Fibroblast of mammary gland (primary cell): ENCODE data around the gene CHTF18.

ENCODE experiments used
- DNase-seq: peaks from one replicate; pipeline ENCODE4 v3.0.0-alpha.2; 2010; ENCODE audit warnings: low read depth
- H3K4me3 ChIP-seq: 2 replicates; pipeline ENCODE4 v1.5.1; 2011; ENCODE audit warnings: low read depth, mild to moderate bottlenecking, low read length, moderate library complexity; ENCODE audit not compliant: control insufficient read depth
- TF ChIP-seq, protein P1 (sequence below): conservative IDR thresholded peaks from 2 replicates; pipeline ENCODE4 v1.5.1; 2011; ENCODE audit warnings: low read depth, low read length, inconsistent platforms; ENCODE audit not compliant: control insufficient read depth, insufficient read depth

CHTF18 gene

DNA sequence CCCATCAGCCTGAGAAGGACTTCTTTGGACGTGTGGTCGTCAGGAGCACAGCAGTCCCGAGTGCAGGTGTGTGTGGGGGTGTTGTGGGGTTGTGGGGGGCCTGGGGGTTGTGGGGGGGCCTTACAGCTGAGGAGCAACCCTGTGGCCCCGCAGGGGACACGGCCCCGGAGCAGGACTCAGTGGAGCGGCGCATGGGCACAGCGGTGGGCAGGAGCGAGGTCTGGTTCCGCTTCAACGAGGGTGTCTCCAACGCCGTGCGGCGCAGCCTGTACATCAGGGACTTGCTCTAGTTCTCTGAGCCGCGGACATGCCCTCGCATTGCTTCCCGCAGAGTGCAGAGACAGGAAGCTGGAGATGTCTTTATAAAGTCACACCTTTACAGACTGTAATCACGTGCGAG lies 9.3 kb downstream of the CHTF18 start:
- TF ChIP-seq, protein P1, sequence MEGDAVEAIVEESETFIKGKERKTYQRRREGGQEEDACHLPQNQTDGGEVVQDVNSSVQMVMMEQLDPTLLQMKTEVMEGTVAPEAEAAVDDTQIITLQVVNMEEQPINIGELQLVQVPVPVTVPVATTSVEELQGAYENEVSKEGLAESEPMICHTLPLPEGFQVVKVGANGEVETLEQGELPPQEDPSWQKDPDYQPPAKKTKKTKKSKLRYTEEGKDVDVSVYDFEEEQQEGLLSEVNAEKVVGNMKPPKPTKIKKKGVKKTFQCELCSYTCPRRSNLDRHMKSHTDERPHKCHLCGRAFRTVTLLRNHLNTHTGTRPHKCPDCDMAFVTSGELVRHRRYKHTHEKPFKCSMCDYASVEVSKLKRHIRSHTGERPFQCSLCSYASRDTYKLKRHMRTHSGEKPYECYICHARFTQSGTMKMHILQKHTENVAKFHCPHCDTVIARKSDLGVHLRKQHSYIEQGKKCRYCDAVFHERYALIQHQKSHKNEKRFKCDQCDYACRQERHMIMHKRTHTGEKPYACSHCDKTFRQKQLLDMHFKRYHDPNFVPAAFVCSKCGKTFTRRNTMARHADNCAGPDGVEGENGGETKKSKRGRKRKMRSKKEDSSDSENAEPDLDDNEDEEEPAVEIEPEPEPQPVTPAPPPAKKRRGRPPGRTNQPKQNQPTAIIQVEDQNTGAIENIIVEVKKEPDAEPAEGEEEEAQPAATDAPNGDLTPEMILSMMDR = no peak
- no peak overlapping the region for H3K4me3 ChIP-seq
- no peak for DNase-seq

- TF ChIP-seq, protein P1 = no peak
- DNase-seq = no peak
- no peak overlapping the region for H3K4me3 ChIP-seq
Observed at GRCh38 chr16:798666-799065, 10.2 kb downstream of the CHTF18 start.

- H3K4me3 ChIP-seq = no peak overlapping the region
- no peak for DNase-seq
- TF ChIP-seq, protein P1 = no peak
Observed at GRCh38 chr16:799111-799947, 10.9 kb downstream of the CHTF18 start.

DNA sequence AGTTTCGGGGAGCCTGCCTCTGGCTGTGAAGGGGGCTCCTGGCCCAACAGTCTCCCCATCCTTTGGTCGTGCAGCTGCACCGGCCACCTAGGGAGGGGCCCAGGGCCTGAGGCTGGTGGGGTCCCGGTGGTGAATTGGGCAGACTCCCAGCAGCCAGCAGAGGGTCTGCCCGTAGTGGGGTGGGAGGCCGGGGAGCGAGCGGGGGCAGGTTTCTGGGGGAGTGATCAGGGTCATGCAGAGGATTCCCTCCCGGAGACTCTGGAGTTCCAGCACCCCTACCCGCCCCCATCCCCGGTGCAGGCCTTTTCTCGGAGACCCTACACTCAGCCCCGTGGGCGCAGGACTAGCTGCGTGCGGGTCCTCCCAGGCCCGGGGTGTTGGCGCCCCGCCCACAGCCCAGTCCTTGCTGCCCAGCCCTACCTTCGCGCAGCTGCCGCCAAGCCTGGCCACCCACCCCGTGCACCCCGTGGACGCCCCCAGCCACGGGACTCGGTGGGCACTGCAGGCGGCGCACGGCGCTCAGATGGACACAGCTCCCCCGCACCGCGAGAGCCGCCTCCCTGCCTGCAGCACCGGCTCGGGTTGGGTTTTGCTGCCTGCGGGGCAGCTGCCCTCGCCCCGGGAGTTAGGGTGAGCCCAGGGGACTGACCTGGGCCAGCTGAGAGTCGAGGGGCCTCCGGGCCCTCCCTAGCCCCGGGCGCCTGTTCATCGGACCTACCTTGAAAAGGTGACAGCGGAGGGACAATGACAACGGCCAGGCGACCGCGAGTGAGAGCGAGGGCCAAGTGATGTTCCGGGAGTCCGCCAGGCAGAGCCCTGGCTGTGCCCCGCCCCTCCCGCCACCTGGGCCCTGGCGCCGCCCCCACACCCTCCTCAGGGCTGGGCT lies 11.8 kb downstream of the CHTF18 start, which contains the start of gene GNG13:
Gene GNG13, minus strand, starts transcription at position 787 of the 886 bp plus-strand sequence. CDS start 1,657 bp downstream, outside the sequence.
- no peak within 1 kb of the TSS for H3K4me3 ChIP-seq
- TF ChIP-seq, protein P1 = no peak
- DNase-seq = no peak

DNA sequence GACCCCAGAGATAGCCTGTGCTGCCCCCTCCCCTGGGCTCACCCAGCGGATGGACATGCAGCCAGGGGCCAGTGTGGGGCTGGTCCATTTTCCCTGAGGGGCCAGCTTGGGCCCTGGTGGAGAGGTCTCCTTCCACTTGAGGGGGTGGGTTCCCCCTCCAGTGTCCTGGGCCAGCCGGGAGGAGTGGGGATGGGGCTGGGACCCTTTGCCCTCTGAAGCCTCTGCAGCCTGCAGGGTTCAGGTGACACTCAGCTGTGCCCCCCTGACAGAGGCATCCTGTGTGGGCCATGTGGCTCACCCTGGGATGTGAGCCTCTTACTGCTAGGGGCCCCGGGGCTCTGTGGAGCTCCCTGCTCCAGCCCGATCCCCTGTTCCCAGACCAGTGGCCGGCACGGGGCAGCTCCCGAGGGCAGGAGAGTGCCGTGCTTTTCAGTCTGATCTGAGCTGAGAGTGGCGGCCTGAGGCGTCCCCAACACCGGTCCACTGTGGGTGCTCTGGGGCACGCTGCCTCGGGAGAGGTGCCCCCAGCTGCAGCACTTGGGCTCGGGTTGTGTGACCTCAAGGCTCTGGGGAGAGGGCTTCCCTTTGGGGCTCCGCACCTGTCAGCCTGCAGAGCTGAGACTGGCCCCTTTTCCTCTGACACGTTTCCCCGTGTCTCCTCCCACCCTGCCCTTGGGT lies 12.6 kb downstream of the CHTF18 start:
- DNase-seq = no peak

More for the DNA sequence above, 12.6 kb downstream of the CHTF18 start:
- no peak overlapping the region for H3K4me3 ChIP-seq
- TF ChIP-seq, protein P1 = no peak
